GM12892 (cell line): ENCODE data around the gene SMOC1.

ENCODE experiments used
- POLR2A ChIP-seq: IDR thresholded peaks from 2 replicates; pipeline ENCODE4 v1.6.1; 2011; ENCODE audit warnings: low read depth, low read length, control low read depth
- POLR2AphosphoS5 ChIP-seq: IDR thresholded peaks from 2 replicates; pipeline ENCODE4 v1.6.1; 2011; ENCODE audit warnings: low read depth, low read length, control low read depth

- TF ChIP-seq POLR2A (no peak), POLR2AphosphoS5 (no peak)
These were observed 120.1 kb downstream of the SMOC1 start for GRCh38 chr14:69999261-69999674.
